Stimulated activated CD8-positive, alpha-beta memory T cell treated with anti-CD3 and anti-CD28 coated beads, Interleukin-4, amount 100 ng/mL, for 24 hours (primary cell): ENCODE measurements around the gene FAM185A.
"Not testable (repeated sequence)": the region's sequence is repeated elsewhere in the genome, so short reads cannot be mapped to it uniquely, and the experiment has no call there.

ENCODE experiments used
- DNase-seq: peaks from one replicate; pipeline ENCODE4 v3.0.0-alpha.2; 2020; ENCODE audit warnings: low read depth

Gene FAM185A

GRCh38 chr7:102748605-102749444 lies at the start of gene FAM185A:
Gene FAM185A (plus strand): TSS chr7:102748999. CDS start chr7:102749208, 209 bp downstream.
- DNase-seq, result peak; percentile 90

DNA sequence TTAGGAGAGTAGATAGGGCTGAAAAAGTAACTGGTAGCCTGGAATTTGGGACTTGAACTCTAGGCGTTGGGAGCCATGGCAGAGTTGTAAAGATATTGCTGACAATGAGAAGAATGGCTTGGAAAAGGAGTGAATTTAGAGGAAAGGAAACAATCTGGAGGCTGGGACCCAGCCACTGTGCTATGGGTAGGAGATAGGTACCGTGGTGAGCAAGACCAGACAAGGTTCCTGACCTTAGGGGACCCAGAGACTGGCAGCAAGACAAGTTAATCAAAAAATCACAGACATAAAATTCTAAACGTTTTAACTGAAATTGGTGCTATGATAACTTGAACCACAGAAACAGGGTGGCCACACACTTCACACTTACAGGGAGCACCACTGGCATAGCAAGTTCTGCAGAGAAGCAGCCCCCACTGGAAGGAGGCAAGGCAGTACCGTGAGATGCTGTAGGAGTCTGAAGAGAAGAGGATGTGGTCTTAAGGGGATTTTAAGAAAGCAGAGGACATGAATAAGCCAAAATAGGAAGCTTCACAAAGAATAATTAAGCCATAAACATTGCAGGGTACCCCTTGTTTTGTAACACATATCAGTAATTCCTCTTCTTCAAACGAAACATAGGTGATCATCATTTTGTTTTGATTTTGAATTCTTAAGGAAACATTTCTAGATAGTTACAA lies 35.6 kb upstream of the FAM185A start:
- DNase-seq, result not testable (repeated sequence)

DNA sequence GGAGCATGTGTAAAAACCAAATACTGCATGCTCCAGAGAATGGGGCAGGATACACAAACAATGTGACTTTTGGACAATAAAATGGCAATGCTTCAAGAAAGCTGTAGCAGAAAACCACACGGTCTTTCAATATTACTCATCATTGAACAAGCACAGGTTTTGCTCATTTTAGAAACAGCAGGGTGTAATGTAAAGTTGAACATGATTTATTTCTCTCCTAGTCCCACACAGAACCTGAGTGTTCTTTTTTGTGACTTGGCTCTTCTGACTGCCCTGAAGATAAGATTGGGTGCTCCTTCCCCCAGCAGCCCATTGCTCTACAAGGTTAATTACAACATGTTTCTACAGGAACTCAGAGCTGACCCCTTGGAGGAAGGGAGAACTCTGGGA lies 35.1 kb upstream of the FAM185A start:
- not testable (repeated sequence) for DNase-seq

DNA sequence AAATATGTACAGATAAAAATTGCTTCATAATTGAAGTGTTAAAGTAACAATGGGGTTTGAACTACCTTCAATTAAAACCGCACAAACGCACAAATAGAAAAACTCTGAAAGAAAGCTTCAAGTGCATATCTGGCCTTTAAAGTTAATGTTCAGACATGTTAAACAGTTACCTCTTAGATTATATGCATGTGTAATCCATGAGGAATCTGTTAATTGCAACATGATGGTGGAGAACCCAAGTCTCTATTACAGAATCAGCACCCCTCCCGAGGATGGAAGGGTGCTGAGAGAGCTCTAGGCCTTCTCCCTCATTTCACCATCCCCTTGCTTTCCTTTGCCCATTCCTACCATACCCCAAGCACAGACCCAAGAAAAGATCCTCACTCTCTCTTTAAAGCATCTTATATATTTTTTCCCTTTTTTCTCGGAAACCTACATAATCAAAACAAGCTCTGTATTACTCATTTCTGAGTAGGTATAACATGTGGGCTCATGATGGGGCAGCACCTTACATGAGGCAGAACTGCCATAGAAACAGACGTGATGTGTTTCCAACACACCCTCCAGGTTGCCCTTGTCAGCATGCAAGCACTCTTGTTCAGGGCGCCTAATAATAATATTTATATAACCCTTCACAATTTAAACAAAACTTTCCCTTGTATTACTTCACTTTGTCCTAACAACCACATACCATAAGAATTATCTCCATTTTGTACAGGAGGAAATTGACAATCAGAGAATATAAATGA lies 33.9 kb upstream of the FAM185A start:
- DNase-seq, result not testable (repeated sequence)

DNA sequence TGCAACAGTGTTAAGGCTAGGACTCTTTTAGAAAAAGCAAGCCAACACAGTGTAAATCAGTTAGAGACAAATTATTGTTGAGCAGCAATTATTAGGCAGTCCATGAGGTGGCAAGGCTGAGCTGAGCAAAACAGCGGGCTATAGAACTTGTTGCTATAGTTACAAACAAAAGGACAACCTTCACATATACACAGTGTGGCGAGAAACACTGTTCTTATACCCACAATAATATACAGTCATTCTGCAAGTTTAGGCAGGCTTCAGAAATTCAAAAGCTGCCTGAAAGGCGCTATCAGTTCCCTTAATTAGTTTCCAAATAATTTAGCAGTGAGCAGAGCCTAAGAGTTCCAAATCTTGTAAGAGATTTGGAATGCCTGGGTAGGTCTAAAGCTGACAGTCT lies 33.1 kb upstream of the FAM185A start:
- not testable (repeated sequence) for DNase-seq

DNA sequence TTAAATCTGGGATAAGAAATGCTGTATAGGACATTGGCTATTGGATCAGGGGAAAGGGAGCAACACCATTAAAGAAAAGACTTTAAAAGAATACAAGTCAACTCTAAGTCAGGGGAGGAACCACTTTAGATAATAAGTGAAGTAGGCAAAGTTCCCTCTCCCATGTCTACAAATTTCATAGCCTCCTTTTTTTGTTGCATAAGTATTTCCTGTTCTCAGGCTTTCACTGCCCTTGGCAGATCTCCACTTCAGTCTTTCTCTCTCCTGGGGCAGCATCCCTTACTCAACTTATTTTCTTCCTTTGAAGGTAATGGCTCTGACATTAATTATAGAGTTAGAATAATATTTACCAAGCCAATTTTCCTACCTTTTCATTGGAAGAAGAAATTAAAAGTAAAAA lies 30.3 kb upstream of the FAM185A start:
- not testable (repeated sequence) for DNase-seq

GRCh38 chr7:102726170-102726569 lies 22.6 kb upstream of the FAM185A start:
- DNase-seq, result not testable (repeated sequence)

- not testable (repeated sequence) for DNase-seq
Observed at GRCh38 chr7:102729670-102730069, 19.1 kb upstream of the FAM185A start.

DNA sequence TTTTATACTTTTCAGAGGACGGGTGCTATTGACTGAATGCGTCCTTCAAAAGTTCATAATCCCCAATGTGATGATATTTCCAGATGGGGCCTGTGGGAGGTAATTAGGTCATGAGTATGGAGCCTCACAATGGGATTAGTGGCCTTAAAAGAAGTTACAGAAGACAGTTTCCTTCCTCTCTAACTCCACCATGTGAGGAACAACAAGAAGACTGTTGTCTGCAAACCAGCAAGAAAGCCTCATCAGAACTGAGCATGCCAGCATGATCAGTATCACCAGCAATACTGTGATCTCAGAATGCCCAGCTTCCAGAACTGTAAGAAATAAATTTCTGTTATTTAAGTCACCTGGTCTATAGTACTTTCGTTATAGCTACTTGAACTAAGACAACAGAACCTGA lies 18.4 kb upstream of the FAM185A start:
- DNase-seq, result not testable (repeated sequence)

DNA sequence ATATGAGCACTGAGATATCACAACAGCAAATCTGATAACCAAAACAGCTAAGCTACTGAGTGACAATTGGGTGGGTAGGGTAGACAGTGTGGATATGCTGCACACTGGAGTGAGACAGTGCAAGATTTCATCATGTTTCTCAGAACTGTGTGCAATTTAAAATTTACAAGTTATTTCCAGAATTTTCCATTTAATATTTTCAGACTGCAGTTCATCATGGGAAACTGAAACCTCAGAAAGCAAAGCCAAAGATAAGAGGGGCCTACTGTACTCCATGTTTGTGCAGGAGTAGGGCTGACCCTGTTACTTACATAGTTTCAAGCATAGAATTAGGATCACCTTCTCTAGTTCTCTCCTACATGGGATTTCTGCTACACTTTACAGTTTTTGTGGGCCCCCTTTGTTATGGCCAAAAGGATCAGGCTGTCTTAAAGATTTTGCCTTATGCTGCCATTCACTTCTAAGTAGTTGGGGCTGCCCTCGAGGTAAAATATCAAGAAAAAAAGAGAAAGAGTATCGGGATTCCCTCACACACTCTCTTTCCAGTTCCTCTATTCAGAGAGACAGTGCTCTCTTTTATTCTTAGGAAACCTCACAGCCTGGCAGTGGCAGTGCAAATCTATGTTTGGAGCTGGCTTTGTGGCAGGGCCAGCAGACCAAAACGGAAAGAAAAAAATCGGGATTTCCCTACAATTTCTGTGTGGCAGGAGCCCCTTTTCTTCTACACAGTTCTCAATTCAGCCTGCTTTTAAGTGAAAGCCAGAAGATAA lies 6.6 kb upstream of the FAM185A start:
- not testable (repeated sequence) for DNase-seq

DNA sequence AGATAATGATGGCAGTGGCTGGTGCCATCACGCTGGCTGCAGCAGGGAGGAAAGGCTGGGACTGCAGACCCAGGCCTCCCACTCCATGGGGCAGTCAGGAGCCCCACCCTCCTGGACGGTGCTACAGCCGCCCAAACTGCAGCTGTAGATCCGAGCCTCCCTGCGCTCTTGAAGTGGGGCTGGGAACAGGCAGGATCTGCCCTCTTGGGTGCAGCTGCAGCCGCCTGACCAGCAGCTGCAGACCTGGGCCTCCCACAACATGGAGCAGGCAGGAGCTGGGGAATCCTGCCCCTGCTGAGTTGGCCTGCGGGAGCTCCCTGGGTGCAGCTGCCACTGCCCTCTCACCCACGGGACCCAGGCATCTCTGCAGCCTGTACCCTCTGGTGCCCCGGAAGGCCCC lies 4.9 kb upstream of the FAM185A start:
- DNase-seq, result not testable (repeated sequence)

DNA sequence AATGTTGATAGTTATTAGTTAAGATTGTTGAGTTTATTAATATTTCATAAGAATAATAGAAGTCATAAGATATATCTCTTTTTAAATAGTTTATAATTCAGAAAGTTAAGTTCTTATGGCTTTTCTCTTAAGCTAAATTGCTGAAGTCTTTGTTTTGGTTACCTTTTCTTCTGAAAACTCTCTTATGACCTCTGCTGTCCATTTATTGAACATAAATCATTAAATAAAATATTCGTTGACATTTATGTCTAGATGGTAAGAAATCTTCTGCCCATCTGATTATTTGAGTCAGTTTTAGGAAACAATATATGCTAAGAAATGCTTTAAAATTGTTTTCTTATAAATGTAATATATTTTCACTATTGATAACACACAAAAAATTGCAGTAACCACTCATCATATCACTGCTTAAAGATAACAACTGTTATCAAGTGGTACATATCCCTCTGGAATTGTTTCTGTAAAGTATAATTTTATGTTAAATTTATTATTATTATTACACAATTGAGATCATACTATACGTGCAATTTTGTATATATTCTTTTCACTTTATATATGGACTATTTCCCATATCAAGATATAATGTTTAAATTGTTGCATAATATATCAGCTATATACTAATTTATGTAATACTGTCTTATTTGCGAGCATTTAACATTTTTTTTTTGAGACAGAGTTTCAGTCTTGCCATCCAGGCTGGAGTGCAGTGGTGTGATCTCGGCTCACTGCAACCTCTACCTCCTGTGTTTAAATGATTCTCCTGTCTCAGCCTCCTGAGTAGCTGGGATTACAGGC lies 3.1 kb upstream of the FAM185A start:
- DNase-seq, result not testable (repeated sequence)

GRCh38 chr7:102749445-102749786 lies 617 bp downstream of the FAM185A start:
- DNase-seq, result not testable (repeated sequence)

DNA sequence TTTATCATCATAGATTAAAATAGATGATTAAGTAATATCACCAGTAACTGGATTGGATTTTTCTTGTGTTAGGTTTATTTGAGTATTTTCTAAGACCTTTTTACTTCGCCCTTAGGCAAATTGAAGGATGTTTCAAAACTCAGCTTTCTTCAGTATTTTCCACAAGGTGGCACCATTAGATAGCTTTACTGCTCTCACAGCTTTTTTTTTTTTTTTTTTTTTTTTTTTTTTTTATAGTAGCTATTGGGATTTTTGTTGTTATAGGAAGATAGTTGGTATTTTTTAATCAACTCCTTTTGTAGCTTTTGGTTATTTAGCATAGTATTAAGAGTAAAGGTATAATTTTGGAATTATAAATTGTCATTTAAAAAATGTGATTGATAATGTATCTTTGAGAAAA lies 9.4 kb downstream of the FAM185A start:
- DNase-seq, result not testable (repeated sequence)

GRCh38 chr7:102759934-102760333 lies 11.1 kb downstream of the FAM185A start:
- not testable (repeated sequence) for DNase-seq

DNA sequence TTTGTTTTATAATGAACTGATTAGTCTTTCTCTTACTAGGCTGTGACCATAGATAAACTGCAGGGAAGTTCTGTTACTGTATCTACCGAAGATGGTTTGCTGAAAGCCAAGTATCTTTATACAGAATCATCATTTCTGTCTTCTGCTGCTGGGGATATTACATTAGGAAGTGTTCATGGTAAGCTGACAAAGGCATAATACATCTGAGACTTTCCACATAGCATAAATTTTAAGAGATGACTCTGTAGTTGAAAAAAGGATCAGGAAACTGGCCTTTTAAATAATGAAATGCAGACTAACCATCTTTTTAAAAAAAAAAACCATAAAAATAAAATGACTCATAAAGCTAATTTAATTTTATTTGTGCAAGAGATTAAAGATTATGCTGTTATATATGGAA lies 12.4 kb downstream of the FAM185A start:
- not testable (repeated sequence) for DNase-seq

GRCh38 chr7:102763295-102763905 lies 14.6 kb downstream of the FAM185A start:
- not testable (repeated sequence) for DNase-seq

DNA sequence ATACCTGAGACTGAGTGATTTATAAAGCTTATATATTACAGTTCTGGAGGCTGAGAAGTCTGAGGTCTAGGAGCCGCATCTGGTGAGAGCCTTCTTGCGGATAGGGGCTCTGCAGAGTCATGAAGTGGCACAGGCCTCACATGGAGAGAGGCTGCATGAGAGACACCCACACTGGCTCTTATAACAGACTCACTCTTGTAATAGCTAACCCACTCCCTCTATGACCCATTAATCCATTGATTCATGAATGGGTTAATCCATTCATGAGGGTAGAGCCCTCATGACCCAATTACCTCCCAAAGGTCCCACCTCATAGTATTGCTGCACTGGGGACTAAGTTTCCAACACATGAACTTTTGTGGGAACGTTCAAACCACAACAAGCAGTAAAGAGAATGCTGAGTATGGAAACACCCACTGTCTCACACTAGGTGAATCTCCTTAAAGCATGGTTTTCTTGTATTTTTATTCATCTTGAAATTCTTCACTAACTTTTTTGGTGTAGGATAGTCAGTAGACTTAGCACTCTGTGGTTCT lies 20.9 kb downstream of the FAM185A start:
- not testable (repeated sequence) for DNase-seq

DNA sequence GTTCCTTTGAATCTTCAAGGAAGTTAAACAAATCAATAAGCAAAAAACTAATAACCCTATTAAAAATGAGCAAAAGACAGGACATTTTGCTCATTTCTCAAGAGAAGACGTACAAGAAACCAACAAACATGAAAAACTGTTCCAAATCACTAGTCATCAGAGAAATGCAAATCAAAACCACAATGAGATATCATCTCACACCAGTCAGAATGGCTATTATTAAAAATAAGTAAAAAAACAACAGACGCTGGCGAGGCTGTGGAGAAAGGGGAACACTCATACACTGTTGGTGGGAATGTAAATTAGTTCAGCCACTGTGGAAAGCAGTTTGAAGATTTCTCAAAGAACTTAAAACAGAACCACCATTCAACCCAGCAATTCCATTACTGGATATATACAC lies 21.7 kb downstream of the FAM185A start:
- not testable (repeated sequence) for DNase-seq

- DNase-seq, result not testable (repeated sequence)
Observed at GRCh38 chr7:102776217-102776616, 27.4 kb downstream of the FAM185A start.
